Activated gamma-delta T cell treated with anti-CD3 and anti-CD28 coated beads, Interleukin-2, amount 50 U/mL, for 16 hours (primary cell): ENCODE data around the gene FRRS1.
"Not testable (repeated sequence)": the region's sequence is repeated elsewhere in the genome, so short reads cannot be mapped to it uniquely, and the experiment has no call there.

Source experiments
- DNase-seq: peaks from one replicate; pipeline ENCODE4 v3.0.0-alpha.2; 2020; ENCODE audit warnings: low read depth

FRRS1 gene

GRCh38 chr1:99764909-99765308 is 1.5 kb downstream of the FRRS1 start:
- DNase-seq: no peak

GRCh38 chr1:99764439-99764838 is 2.0 kb downstream of the FRRS1 start:
- DNase-seq: no peak

GRCh38 chr1:99763956-99764355 is 2.5 kb downstream of the FRRS1 start:
- no peak for DNase-seq

- DNase-seq: no peak
Observed at GRCh38 chr1:99761774-99762173, 4.7 kb downstream of the FRRS1 start.

GRCh38 chr1:99759518-99760160 is 6.8 kb downstream of the FRRS1 start:
- DNase-seq: no peak

- DNase-seq: not testable (repeated sequence)
Observed at GRCh38 chr1:99758686-99759517, 7.5 kb downstream of the FRRS1 start.

- no peak for DNase-seq
Observed at GRCh38 chr1:99758073-99758511, 8.3 kb downstream of the FRRS1 start.

GRCh38 chr1:99756598-99756997 is 9.8 kb downstream of the FRRS1 start:
- no peak for DNase-seq

- DNase-seq: no peak
Observed at GRCh38 chr1:99755664-99756063, 10.8 kb downstream of the FRRS1 start.

GRCh38 chr1:99754697-99755096 is 11.7 kb downstream of the FRRS1 start:
- no peak for DNase-seq

GRCh38 chr1:99754055-99754626 is 12.3 kb downstream of the FRRS1 start:
- DNase-seq: no peak

GRCh38 chr1:99751877-99752504 is 14.4 kb downstream of the FRRS1 start:
- DNase-seq: no peak

- no peak for DNase-seq
Observed at GRCh38 chr1:99749504-99750347, 16.7 kb downstream of the FRRS1 start.

- no peak for DNase-seq
Observed at GRCh38 chr1:99748419-99748818, 18.0 kb downstream of the FRRS1 start.

- DNase-seq: no peak
Observed at GRCh38 chr1:99745684-99746083, 20.8 kb downstream of the FRRS1 start.

- no peak for DNase-seq
Observed at GRCh38 chr1:99745061-99745460, 21.4 kb downstream of the FRRS1 start.

- no peak for DNase-seq
Observed at GRCh38 chr1:99740141-99740540, 26.3 kb downstream of the FRRS1 start.

- DNase-seq: no peak
Observed at GRCh38 chr1:99738858-99739465, 27.5 kb downstream of the FRRS1 start.

GRCh38 chr1:99737016-99737415 is 29.4 kb downstream of the FRRS1 start:
- DNase-seq: no peak

GRCh38 chr1:99735852-99736251 is 30.6 kb downstream of the FRRS1 start:
- no peak for DNase-seq

GRCh38 chr1:99731384-99731783 is 35.1 kb downstream of the FRRS1 start:
- no peak for DNase-seq
